AG09309 (cell line): ENCODE results near the gene RTP5.
A peak's percentile ranks its signal among the peaks of the same experiment; 100 is the strongest.

ENCODE experiments used
- DNase-seq: peaks from one replicate; pipeline ENCODE4 v3.0.0-alpha.2; 2010; ENCODE audit warnings: low read depth
- H3K4me3 ChIP-seq: 2 replicates; pipeline ENCODE4 v1.5.1; 2011; ENCODE audit warnings: mild to moderate bottlenecking, low read depth, low read length, moderate library complexity; ENCODE audit not compliant: control insufficient read depth
- TF ChIP-seq, protein P1 (sequence below): IDR thresholded peaks from 2 replicates; pipeline ENCODE4 v1.5.1; 2011; ENCODE audit warnings: mild to moderate bottlenecking, low read depth, low read length, inconsistent platforms; ENCODE audit not compliant: insufficient read depth, control insufficient read depth; ENCODE audit errors: missing control alignments

Gene RTP5

DNA sequence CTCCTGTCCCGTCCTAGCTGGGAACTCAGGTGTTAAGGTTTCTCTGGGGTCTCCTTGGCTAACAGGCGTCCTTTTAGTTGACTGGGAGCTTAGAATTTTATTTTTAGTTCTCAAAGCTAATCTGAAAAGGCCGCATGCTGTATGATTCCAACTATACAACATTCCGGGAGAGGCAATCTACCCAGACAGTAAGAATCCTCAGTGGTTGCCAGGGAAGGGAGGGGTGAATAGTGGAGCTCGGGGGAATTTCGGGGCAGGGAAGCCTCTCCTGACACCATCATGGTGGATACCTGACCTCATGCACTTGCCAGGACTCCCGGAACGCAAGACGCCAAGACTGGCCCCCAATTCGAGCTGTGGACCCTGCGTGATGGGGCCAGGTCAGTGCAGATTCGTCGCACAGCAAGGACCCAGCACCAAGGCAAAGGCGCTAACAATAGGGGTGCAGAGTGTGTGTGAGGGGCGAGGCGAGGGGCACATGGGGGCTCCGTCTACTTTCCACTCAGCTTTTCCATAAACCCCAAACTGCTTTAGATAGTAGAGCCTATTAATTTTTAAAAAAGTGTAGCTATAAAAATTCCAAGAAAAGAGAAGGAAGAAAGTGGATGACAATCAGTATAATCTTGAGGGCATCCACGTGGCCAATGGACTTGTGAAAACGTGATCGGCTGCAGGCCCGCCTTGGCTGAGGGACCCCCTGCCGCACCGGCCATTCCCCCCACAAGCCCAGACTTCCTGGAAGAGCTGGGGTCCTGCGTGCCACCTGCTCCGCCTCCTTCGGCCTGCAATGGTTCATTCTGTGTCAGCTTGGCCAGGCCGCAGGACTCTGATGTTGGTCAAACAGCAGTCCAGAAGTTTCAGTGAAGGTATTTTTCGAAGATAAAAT is 28.1 kb upstream of the RTP5 start:
- no peak for DNase-seq
- H3K4me3 ChIP-seq = no peak overlapping the region
- TF ChIP-seq, protein P1, sequence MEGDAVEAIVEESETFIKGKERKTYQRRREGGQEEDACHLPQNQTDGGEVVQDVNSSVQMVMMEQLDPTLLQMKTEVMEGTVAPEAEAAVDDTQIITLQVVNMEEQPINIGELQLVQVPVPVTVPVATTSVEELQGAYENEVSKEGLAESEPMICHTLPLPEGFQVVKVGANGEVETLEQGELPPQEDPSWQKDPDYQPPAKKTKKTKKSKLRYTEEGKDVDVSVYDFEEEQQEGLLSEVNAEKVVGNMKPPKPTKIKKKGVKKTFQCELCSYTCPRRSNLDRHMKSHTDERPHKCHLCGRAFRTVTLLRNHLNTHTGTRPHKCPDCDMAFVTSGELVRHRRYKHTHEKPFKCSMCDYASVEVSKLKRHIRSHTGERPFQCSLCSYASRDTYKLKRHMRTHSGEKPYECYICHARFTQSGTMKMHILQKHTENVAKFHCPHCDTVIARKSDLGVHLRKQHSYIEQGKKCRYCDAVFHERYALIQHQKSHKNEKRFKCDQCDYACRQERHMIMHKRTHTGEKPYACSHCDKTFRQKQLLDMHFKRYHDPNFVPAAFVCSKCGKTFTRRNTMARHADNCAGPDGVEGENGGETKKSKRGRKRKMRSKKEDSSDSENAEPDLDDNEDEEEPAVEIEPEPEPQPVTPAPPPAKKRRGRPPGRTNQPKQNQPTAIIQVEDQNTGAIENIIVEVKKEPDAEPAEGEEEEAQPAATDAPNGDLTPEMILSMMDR = no peak

DNA sequence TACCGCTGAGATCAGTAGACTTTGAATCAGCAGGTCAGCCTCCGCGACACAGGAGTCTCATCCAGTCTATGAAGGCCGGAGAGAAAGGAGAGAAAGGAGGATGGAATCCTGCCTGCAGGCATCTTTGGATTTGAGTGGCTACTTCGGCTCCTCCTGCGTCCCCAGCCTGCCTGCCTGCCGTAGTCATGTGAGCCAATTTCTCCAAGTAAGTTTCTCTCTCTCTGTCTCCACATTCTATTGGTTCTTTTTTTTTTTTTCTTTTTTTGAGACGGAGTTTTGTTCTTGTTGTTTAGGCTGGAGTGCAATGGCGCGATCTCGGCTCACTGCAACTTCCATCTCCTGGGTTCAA is 27.5 kb upstream of the RTP5 start:
- no peak overlapping the region for H3K4me3 ChIP-seq
- no peak for DNase-seq
- TF ChIP-seq, protein P1 = no peak

DNA sequence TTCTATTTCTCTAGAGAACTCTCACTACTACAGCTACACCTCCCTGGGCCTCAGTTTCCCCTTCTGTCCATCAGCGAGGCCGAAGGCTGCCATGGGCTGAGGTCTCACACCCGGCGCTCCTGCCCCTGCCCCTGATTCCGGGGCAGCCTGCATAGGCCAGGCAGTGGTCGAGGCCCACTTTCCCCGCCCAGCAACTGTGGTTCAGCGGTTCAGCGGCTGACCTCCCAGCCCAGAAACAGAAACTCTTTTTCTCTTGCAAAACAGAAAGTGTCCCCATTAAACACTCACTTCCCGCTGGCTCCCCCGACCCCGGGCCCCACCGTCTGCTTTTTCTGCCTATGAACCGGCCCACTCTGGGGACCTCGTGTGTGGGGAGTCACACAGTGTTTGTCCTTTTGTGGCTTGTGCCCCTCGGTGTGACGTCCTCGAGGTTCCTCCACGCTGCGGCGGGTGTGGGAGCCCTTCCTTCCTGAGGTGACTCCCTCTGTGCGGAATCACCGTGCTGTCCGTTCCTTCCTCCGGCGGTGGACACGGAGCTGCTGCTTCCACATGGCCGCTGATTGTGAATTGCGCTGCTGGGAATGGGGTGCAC is 26.8 kb upstream of the RTP5 start:
- TF ChIP-seq, protein P1 = no peak

DNA sequence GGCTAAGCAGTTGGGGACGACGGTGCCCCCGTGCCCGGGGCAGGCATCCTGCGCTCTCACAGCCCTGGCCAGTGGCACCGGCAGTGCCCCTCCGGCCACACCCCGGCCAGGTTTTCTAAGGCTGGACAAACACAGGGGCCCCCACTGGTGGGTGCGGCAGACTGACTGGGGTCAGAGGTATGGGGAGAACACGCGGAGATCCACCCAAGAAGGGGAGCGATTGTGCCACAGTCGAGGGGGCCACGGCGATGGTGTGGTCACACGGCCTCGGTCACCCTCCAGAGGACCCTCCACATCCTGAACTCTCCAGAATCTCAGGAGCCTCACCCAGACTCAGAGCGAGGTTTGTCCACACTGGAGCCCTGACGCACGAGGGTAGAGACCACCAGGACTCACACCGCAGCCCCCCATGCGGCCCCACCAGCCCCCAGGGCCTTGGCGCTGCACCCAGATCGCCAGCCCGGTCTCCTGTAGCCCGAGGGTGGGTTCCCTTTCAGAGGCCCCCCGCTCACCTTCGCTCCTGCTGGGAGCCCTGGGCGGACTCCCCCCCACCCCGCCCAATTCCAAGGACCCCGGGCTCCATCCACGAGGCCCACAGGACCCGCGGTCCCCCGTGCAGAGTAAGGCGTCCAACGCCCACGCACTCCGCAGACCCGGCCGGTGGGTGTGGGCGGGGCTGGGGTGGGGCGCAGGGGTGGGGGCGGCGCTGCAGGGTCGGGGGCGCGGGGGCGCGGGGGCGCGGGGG is 26.0 kb upstream of the RTP5 start:
- TF ChIP-seq, protein P1 = no peak
- DNase-seq = no peak
- H3K4me3 ChIP-seq = no peak overlapping the region

More for the DNA sequence above, 26.8 kb upstream of the RTP5 start:
- no peak overlapping the region for H3K4me3 ChIP-seq
- no peak for DNase-seq

DNA sequence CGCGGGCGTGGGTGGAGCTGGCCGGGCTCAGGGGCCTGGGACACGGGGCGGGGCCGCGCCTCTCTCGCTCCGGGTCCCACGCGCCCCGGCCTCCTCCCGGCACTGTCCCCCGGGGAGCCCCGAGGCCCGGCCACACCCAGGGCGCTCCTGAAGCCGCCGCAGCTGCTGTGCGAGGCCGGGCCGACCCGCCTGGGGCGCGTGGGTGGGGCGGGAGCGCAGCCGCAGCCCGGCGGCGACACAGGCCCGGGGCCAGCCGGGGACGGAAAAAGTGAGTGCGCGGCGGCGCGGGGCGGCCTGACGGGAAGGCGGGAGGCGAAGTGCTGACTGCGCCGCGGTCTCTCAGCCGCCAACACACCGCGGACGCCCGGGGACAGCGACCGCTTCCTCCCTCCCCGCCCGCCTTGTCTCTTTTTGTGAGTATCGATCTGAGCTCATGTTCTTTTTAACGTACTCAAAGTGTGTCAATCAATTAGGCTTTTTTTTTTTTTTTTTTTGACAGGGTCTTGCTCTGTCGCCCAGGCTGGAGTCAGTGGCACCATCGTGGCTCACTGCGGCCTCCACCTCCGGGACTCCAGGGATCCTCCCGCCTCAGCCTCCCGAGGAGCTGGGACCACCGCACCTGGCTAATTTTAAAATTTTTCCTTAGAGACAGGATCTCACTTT is 25.3 kb upstream of the RTP5 start:
- TF ChIP-seq, protein P1 = no peak
- peak overlapping the region; percentile 26 for H3K4me3 ChIP-seq
- DNase-seq = no peak
